GM19468 (cell line): ENCODE measurements around the gene TUBGCP4.
A peak's percentile ranks its signal among the peaks of the same experiment; 100 is the strongest.

Source experiments
- ATAC-seq: cut with Tn5 transposase; IDR thresholded peaks from one replicate; pipeline ENCODE4 v1.9.1; 2021; ENCODE audit warnings: mild to moderate bottlenecking, moderate library complexity, moderate number of reproducible peaks; ENCODE audit not compliant: unreplicated experiment; ENCODE audit errors: extremely low read depth

Gene TUBGCP4, protein sequence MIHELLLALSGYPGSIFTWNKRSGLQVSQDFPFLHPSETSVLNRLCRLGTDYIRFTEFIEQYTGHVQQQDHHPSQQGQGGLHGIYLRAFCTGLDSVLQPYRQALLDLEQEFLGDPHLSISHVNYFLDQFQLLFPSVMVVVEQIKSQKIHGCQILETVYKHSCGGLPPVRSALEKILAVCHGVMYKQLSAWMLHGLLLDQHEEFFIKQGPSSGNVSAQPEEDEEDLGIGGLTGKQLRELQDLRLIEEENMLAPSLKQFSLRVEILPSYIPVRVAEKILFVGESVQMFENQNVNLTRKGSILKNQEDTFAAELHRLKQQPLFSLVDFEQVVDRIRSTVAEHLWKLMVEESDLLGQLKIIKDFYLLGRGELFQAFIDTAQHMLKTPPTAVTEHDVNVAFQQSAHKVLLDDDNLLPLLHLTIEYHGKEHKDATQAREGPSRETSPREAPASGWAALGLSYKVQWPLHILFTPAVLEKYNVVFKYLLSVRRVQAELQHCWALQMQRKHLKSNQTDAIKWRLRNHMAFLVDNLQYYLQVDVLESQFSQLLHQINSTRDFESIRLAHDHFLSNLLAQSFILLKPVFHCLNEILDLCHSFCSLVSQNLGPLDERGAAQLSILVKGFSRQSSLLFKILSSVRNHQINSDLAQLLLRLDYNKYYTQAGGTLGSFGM

DNA sequence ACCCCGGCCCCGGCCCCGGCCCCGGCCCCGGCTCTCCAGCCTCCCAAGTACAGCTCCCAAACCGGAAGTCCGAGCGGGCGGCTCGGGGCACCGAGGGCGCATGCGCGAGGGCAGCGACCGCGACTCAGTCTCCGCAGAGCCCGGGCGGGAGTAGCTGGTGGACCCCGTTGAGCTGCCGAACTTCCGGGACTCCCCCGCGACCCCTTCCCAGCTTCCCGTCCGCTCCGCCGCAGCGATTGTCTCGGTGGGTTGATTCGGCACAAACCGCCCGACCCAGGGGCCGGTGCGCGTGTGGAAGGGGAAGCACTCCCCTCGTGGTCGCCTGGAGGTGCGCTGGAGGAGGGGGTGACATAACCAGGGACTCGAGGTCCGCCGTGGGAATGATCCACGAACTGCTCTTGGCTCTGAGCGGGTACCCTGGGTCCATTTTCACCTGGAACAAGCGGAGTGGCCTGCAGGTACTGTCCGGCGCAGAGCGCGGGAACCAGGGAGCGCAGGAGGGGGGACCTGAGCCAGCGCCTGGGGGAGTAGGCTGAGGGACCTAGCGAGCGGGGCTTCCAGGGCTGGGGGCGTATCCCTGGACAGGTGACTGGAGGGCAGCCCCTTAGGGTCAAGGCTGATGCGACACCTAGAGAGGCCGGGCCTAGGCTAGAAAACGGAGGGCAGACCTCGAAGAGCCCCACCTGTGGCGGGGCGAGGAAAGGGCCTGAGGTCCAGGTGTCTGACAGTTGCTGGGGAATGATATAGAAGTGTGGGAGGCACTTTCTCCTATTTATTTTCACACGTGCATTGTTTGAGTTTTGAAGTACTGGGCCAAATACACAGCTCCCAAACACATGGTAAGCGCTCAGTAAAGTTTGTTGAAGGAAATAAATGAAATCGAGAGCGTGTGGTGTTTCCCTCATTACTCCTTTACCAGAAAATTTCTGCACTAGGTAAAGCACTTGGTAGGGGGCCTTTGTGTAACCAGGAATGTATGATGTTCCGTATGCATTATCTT, at the start of gene TUBGCP4, which contains the start of gene ZSCAN29:
Gene TUBGCP4, plus strand, starts transcription at position 127 of the 1,000 bp plus-strand sequence. Its CDS starts 254 bp downstream, at position 381.
Gene ZSCAN29, minus strand, starts transcription at position 69 of the 1,000 bp plus-strand sequence. CDS start 1,130 bp downstream, outside the sequence.
- ATAC-seq: peak; percentile 66

DNA sequence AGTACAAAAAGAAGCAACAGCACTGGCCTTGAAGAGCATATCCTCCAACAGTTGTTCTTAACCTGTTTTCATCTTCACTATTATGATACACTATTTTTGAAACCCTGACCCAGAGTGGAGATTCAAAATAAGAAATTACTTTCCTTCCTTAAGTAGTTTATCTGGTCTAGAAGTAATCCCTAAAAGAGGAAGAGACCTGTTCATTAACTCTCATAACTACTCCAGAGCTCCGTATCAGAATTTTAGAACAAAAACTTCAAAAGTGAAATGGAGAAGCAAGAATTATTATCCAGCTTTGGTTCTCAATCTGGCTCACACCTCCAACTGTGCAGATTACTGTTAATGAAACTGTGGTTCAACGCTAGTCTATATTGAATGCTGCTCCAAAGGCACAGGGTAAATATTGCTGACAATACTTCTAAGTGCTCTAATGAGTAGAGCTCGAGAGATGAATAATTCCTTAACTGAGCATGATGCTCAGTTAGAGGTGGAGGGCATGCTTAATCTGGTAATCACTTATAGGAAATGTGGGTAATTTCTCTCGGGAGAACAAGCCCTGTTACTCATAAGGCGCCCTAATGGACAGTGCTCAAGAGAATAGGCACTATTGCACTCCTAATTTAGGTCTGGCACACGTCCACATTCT, 45.7 kb upstream of the TUBGCP4 start:
- no peak for ATAC-seq

DNA sequence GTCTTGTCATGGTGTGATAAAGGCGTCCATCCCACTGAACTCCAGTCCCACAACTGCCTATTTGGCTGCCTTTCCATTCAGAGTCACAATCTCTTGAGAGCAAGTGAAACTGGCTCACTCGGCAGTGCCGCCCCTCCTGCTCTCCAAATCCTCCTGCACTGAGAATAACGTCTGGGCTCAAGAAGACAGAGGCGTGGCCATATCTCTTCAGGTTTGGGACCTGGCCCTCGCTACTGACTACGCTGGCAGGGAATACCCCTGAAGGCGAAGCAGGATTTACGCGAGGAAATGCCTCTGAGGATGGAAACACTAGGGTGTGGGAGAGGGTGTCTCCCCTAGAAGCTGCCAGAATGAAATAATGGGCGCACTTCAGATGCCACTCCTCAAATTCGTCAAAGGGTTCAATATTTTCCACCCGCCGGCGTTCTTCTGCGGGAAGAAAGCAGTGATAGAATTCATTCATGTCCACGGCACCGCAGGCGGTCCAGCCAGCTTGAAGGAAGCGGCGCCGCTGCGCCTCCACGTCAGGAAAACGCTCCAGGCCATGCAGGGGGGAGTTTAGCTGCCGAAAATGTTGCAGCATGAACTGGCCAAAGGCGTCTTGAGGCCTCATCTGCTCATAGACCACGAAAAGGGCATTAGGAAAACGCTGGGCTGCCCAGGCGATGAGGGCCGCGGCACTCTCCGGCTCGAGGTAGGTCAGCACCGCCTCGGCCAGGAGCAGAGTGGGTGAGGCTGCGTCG, 41.5 kb upstream of the TUBGCP4 start:
- ATAC-seq: no peak

DNA sequence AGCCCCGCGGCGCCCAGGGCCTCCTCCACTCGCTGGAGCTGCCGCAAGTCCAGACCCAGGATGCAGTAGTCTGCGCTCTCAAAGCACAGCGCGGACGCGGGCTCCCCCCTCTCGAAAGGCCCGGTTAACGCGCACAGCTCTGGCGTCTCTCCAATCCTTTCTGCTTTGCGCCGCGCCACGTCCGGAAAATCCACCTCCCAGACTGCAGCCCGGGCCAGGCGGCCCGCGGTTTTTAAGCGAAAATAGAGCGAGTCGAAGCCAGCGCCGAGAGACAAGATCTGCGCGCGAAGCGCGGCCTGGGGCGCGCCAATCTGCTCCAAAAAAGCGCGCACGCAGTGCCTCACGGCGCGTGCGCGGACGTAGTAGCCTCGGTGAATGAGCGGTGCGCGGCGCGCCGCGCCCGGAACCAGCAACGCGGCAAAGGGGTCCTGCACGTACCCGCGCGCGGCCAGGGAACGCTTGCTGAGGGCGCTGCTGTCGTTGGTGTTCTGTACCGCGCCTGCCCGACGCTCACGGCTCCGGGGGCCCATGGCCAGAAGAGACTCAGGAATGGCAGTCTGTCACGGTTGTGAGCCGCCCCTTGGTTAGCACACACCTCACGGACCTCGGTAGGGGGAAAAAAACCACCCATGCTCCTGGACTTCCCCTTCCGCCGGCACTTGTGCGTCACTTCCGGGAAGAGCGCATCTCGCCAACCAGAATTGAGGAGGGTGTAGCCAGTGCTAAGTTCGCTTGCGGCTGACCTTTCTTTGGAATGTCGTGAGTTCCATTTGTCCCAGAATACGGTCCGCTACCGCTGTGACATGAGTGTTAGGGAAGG, 40.7 kb upstream of the TUBGCP4 start, which contains the start of gene LCMT2:
Gene LCMT2, minus strand, starts transcription at position 614 of the 820 bp plus-strand sequence. Its CDS starts 84 bp downstream, at position 530.
- ATAC-seq: peak; percentile 60

DNA sequence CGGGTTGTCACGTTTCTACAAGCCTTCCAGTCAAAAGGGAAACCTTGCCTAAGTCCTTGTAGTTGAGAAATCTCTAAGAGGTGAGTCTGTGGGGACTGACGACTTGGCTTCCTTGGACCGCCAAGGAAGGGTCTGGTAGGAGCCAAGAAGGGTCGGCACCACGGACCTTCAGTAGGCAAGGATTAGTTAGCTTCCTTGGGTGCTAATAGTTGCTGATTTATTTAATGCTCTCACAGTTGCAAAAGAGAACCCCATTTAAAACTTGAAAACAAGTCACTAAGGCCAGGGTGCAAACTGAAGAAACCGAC, 40.2 kb upstream of the TUBGCP4 start:
- ATAC-seq: no peak

DNA sequence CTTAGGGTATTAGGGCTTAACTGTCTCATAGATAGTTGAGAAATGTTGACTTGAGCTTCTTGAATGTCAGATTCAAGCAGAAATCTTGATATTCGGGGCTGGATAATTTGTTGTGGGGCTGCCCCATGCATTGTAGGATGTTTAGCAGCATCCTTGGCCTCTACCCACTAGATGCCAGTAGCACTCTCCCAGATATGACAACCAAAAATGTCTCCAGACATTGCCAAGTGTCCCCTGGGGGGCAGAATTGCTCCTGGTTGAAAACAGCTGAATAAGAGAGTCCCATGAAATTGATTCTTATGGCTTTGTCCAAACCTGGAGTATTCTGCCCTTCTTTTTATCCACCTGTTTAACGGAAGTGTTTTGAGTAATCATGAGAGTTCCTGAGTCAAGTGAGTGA, 24.6 kb upstream of the TUBGCP4 start:
- ATAC-seq: no peak

DNA sequence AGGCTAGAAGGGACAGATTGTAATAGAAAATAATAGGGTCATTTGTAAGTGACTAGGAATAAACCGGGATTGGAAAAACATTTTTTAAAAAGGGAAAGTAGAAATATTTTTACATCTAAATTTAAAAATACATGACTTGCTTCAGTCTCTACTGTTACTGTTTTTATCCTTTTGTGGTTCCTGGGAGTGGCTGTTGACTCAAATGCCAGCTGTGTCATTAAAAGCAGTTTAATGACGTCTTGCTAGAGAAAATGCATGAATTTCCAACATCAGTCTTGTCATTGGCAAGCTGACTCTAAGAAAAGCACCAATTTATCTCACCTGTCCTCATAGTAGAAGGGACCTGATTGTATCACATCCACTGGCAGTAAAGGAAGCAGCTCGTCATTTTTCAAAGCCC, 23.8 kb upstream of the TUBGCP4 start:
- ATAC-seq: no peak

DNA sequence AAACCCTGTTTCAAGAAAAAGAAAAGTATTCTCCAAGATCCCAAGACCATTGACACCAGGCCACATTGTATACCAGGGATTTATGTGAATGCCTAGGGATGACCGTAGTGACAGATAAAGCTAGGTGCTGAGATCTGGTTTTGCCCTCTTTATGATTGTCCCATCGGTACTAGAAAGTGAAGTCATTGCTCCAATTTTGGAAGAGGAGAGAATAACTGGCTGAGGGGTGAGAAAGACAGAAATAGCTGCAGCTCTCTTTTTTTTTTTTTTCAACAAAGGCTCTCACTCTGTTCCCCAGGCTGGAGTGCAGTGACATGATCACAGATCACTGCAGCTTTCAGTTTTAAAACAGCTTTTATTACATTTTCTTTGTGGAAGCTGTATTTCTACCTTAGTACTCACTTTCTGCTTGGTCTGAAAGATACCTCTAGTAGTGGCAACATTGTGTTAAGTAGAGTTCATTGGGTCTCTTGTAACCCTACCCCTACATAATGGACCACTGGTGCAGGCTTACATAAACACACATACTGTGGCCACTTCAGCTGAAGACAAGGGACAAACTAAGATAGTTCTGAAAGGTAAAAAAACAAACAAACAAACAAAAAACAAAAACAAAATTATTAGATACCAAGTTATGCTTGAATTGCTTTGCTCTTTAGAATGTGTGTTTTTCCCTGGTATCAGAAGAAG, 18.1 kb upstream of the TUBGCP4 start:
- ATAC-seq: no peak

DNA sequence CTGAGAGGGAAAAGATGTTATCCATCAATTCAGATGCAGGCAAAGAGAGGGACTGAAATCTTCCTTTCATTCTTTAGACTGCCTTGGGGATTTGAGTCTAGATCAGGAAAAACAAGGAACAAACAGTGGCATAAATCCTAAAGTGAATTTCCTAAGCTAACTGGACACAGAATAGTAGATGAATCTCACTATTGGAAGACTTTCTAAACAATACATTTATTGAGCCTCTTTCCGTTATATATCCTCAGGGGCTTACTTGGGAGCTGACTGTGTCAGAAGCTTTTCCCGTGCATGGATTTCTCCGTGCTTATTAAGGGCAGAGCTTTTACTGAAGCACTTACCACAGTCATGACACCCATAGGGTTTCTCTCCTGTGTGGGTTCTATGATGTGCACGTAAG, 10.1 kb upstream of the TUBGCP4 start:
- no peak for ATAC-seq

DNA sequence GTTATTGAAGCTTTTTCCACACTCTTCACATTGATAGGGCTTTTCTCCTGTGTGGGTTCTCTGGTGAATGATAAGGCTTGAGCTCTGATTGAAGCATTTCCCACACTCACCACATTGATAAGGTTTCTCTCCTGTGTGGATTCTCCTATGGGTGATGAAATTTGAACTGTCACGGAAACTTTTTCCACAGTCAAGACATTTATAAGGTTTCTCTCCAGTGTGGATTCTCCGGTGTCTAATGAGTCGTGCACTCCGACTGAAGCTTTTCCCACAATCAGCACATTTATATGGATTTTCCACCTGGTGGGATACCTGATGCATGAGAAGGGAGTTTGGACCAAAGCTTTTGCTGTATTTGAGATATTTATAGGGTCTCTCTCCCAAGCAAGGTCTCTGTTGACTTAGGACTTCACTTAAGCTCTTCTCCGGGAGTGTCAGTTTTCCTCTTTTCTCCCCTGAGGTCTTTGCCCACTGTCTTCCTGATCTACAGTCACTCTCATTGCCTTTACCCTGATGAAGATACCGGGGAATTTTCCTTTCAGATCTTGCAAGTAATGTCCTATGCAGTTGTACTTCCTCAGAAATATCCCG, 9.5 kb upstream of the TUBGCP4 start:
- no peak for ATAC-seq

DNA sequence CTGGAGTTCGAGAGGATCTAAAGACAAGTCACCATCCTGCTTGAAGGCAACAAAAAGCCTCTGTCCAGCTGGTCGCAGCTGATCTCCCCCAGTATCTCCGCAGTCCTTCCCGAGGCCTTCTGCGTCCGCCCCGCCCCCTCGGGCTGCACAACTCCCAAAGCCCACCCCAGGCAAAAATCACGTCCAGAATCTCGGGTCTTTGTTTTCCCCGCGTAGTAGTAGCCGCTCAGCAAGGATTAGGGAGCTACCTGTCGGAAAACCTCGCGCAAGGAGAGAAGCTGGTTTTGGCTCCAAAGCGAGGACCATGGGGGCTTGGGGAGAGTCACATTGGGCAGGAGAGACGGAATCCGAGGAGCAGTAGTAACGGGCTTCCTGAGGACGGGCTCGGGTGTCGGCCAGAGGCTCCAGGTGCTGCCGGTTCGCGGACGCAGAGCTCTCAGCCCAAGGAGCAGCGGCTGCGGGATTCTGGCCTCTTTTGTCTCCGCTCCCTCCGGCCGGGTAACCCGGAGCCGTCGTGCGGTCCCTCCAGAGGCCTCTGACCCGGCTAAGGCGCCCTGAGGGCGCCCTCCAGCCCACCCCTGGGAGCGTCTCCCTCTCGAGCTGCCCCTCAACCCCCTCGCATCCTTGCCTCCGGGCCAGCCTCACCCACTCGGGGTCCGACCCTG, 459 bp upstream of the TUBGCP4 start:
- no peak for ATAC-seq

DNA sequence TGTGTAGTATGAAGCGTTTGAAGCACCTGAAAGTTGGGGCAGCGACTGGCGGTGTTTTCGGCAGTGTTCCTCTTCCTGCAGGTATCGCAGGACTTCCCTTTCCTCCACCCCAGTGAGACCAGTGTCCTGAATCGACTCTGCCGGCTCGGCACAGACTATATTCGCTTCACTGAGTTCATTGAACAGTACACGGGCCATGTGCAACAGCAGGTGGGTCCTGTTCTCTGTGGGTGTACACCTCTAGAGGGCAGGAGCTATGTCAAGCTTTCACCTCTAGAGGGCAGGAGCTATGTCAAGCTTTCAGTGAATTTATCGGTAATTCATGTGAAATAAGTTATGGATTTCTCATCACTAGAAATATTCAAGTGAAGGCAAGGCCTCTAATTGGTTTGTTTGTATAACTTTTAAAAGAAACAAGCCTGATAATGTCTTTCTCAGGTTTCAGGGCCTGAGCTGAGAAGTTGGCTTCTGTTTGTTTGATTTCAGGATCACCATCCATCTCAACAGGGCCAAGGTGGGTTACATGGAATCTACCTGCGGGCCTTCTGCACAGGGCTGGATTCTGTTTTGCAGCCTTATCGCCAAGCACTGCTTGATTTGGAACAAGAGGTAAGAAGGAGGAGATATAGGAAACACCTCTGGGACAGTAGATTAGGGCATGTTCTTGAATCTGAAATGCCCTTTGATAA, 5.3 kb downstream of the TUBGCP4 start:
- ATAC-seq: no peak

DNA sequence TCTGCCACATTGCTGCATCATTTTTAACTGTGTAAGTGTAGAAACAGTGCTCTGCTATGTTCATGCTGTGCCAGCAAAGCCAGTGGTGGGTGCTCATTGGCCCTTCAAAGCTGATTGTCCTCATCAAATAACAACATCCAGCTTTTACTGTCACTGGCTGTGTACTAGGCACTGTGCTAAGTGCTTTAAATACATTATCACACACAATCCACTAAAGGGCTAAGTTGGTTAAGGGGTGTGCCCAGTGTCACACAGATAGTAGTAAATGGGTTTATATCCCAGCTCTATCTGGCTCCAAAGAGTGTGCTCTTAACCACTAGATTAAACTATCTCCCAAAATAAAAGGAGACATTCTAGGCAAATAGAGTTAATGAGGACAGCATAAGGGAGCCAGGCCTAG, 7.7 kb downstream of the TUBGCP4 start:
- no peak for ATAC-seq

DNA sequence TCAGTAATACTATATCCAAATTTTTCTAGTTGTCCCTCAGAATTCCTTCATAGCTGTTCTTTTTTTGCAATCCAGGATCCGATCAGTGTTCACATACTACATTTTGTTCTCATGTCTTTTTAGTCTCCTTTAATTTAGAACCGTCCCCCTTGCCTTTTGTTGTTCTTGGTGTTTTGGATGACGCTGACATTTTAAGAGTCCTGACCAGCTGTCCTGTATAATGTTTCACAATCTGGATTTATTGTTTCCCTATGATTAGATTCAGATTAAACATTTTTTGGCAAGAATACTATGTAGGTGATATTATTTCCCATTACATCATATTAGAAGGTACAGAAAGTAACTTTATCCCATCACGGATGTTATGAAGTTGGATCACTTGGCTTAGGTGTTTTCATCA, 11.4 kb downstream of the TUBGCP4 start:
- no peak for ATAC-seq

DNA sequence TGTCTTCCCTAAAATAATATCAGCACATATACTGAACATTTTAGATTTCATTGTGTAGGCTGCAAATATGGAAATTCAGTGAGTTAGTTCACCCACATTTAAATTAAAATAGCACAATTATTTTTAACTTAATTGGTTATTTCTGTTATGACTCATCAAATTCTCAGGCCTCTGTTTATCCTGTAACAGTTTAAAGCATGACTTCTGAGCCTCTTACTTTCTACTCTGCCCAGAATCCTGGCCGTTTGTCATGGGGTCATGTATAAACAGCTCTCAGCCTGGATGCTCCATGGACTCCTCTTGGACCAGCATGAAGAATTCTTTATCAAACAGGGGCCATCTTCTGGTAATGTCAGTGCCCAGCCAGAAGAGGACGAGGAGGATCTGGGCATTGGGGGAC, 12.2 kb downstream of the TUBGCP4 start:
- no peak for ATAC-seq

DNA sequence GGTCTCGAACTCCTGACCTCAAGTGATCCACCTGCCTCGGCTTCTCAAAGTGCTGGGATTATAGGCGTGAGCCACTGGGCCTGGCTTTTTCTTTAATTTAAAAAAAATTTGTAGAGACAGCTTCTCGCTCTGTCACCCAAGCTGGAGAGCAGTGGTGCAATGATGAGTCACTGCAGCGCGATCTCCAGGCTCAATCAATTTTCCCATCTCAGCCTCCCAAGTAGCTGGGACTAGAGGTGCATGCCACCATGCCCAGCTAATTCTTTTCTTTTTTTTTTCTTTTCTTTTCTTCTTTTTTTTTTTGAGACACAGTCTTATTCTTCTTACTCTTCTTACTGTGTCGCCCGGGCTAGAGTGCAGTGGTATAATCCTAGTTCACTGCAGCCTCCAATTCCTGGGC, 19.8 kb downstream of the TUBGCP4 start:
- ATAC-seq: no peak
